ENCODE data around the gene PNPO. TPM values are rescaled to one million over a fixed set of nuclear protein-coding genes. Genes with fewer than 3 reads are reported as not detected.
A peak's percentile ranks its signal among the peaks of the same experiment; 100 is the strongest.

The PNPO gene
- total RNA-seq, 2 experiments from 2014 or later = 14.7 to 33.8 TPM

DNA sequence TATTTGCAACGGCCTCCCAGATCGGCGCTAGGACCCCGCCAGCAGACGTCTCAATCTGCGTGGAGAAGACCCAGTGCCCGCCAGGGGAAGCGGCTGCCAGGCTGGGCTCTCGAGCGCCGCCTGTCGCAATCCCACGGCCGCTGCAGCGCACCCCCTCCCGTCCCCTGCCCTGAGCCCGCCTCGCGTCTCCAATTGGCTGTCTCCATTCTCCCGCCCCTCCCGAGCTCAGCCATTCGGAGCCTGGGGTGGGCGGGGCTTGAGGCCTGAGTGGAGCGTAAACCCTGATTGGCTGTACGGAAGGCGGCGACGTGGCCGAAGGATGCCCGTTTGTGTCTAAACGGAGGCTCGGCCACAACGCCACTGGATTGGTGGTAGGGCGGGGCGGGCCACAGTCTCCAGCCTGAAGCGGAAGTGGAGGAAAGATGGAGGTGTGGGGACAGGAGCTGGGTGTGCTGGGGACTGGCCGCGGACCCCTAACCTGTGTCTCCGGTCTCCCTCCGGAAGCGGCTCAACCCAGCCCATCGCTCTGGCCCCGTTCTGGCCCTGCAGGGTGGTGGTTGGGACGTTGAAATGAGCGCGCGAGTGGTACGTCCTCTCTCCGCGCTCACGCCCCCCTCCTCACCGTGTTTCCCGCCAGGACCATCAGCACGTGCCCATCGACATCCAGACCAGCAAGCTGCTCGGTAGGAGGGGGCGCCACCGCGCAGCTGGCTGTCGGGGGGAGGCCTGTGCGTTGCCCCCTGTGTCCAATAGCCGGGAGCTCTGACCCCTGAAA is 29.5 kb downstream of the PNPO start, which contains the start of gene CDK5RAP3:
TSS of gene CDK5RAP3 (plus strand) at position 389 of the 775 bp plus-strand sequence. CDS start at position 423, 34 bp downstream.
- no TSS peak for BruUV-seq (replicated peaks)
- Histone ChIP-seq H3K36me3 (ENCODE audit: insufficient read depth, low read length) (peaks cover 34% of the 10 kb centered on the region), H2AFZ (ENCODE audit: low read length) (peak within 1 kb of the TSS; percentile 91), H3K9me2 (ENCODE audit: insufficient read depth, low read length) (no peaks in the 10 kb centered on the region), H3K4me2 (ENCODE audit: low read length) (peak within 1 kb of the TSS; percentile 90), H3K4me3 (ENCODE audit: low read depth, low read length, poor library complexity, severe bottlenecking) (peak within 1 kb of the TSS; percentile 83), H4K20me1 (ENCODE audit: insufficient read depth, low read length) (no peaks in the 10 kb centered on the region), H3K4me1 (ENCODE audit: insufficient read depth, low read length, poor library complexity, severe bottlenecking) (peaks cover 20% of the 10 kb centered on the region), H3K27ac (ENCODE audit: low read depth, low read length, poor library complexity, severe bottlenecking) (peak within 1 kb of the TSS; percentile 36), H3K79me2 (ENCODE audit: insufficient read depth, low read depth, low read length) (peaks cover 18% of the 10 kb centered on the region; the same call in 1 of the 2 replicates), H3K9me3 (ENCODE audit: low read length) (no peaks in the 10 kb centered on the region)
- CTCF ChIA-PET (ENCODE audit: unreplicated experiment) = interaction anchor here (0.6 to 1.7 kb wide), 7 partner anchors 12 to 309 kb away, joined by 3 to 7 read pairs (median 3); partner anchors contain the start of gene PRR15L
- TF ChIP-seq, protein P1, sequence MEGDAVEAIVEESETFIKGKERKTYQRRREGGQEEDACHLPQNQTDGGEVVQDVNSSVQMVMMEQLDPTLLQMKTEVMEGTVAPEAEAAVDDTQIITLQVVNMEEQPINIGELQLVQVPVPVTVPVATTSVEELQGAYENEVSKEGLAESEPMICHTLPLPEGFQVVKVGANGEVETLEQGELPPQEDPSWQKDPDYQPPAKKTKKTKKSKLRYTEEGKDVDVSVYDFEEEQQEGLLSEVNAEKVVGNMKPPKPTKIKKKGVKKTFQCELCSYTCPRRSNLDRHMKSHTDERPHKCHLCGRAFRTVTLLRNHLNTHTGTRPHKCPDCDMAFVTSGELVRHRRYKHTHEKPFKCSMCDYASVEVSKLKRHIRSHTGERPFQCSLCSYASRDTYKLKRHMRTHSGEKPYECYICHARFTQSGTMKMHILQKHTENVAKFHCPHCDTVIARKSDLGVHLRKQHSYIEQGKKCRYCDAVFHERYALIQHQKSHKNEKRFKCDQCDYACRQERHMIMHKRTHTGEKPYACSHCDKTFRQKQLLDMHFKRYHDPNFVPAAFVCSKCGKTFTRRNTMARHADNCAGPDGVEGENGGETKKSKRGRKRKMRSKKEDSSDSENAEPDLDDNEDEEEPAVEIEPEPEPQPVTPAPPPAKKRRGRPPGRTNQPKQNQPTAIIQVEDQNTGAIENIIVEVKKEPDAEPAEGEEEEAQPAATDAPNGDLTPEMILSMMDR (conservative IDR thresholded peaks at IDR 0.05; ENCODE audit: low read length) = peak; percentile 85
- no peak for TF ChIP-seq EZH2phosphoT487 (IDR thresholded peaks at IDR 0.05; ENCODE audit: borderline replicate concordance, low read depth, low read length)
- peak; percentile 100 for DNase-seq (ENCODE audit: low spot score)
- POLR2A ChIA-PET = interaction anchor here (0.6 to 1.9 kb wide), 11 partner anchors 10 to 95 kb away, joined by 3 to 5 read pairs (median 3); partner anchors contain the start of gene NFE2L1
- intact Hi-C loops (cut with micrococcal nuclease; ENCODE audit: unreplicated experiment) = loop anchor here (1.0 to 5.0 kb wide), 4 partner anchors 22 to 129 kb away; partner anchors contain the start of genes PNPO, SCRN2 and SP2

DNA sequence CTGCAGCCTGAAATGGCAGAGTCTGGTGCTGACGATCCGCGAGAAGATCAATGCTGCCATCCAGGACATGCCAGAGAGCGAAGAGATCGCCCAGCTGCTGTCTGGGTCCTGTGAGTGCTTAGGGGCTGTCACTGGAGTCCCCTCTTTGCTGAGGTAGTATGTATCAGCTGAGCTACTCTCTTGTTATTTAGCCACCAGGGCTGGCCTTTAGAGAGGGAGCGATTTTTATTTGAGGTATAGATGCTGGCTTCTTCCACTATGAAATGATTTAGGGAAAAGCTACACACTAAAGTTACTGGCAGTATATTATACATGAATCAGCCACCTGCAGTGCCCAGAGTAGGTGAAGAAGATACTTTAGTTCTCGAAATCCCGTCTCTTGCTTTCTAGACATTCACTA is 32.2 kb downstream of the PNPO start:
- no peak overlapping the region for H3K4me3 ChIP-seq (ENCODE audit: low read depth, low read length, poor library complexity, severe bottlenecking)
- TF ChIP-seq EZH2phosphoT487 (IDR thresholded peaks at IDR 0.05; ENCODE audit: borderline replicate concordance, low read depth, low read length) = no peak
- TF ChIP-seq, protein P1 (conservative IDR thresholded peaks at IDR 0.05; ENCODE audit: low read length) = no peak
- POLR2A ChIA-PET = interaction anchor here (0.5 kb wide), 1 partner anchor 1286 kb away, joined by 5 read pairs; no protein-coding TSS in a partner anchor
- no TSS peak for BruUV-seq (replicated peaks)
- no peak overlapping the region for H3K27ac ChIP-seq (ENCODE audit: low read depth, low read length, poor library complexity, severe bottlenecking)
- no peaks in the 10 kb centered on the region for H3K9me2 ChIP-seq (ENCODE audit: insufficient read depth, low read length)
- no peaks in the 10 kb centered on the region for H3K9me3 ChIP-seq (ENCODE audit: low read length)
- H3K36me3 ChIP-seq (ENCODE audit: insufficient read depth, low read length) = peaks cover 56% of the 10 kb centered on the region
- DNase-seq (ENCODE audit: low spot score) = no peak
- CTCF ChIA-PET (ENCODE audit: unreplicated experiment) = no interaction called here
- no peaks in the 10 kb centered on the region for H4K20me1 ChIP-seq (ENCODE audit: insufficient read depth, low read length)
- intact Hi-C loops (cut with micrococcal nuclease; ENCODE audit: unreplicated experiment) = loop anchor here (5.0 kb wide), 1 partner anchor 131 kb away; the partner anchor contains the start of gene SCRN2
- peaks cover 20% of the 10 kb centered on the region for H3K4me1 ChIP-seq (ENCODE audit: insufficient read depth, low read length, poor library complexity, severe bottlenecking)
- H3K79me2 ChIP-seq (ENCODE audit: insufficient read depth, low read depth, low read length) = peaks cover 18% of the 10 kb centered on the region; the same call in 1 of the 2 replicates
- no peak overlapping the region for H2AFZ ChIP-seq (ENCODE audit: low read length)
- H3K4me2 ChIP-seq (ENCODE audit: low read length) = no peak overlapping the region

All from OCI-LY7 (cell line).